Measurements from ENCODE around the gene MBP.

Gene MBP

DNA sequence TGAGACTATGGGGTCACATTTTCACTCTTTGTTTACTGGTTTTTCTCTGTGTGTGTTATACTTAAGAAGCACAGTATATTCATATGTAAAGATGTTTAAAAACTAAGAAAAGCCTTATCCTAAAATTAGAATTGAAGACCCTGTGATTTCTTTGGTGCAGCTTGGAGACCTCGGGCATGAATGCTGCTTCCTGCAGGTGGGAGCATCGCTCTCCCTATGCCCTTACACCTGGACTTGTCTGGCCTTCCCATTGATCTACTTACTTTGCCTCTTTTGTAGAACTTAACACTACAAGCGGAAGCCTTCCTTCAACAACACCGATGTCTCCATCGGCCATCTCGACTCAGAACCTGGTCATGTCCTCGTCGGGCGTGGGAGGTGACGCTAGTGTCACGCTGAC is 195.7 kb downstream of the MBP start:
- H3K36me3 ChIP-seq (ENCODE audit: insufficient read depth) = no peaks in the 10 kb centered on the region
- TF ChIP-seq, protein P1, sequence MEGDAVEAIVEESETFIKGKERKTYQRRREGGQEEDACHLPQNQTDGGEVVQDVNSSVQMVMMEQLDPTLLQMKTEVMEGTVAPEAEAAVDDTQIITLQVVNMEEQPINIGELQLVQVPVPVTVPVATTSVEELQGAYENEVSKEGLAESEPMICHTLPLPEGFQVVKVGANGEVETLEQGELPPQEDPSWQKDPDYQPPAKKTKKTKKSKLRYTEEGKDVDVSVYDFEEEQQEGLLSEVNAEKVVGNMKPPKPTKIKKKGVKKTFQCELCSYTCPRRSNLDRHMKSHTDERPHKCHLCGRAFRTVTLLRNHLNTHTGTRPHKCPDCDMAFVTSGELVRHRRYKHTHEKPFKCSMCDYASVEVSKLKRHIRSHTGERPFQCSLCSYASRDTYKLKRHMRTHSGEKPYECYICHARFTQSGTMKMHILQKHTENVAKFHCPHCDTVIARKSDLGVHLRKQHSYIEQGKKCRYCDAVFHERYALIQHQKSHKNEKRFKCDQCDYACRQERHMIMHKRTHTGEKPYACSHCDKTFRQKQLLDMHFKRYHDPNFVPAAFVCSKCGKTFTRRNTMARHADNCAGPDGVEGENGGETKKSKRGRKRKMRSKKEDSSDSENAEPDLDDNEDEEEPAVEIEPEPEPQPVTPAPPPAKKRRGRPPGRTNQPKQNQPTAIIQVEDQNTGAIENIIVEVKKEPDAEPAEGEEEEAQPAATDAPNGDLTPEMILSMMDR (conservative IDR thresholded peaks at IDR 0.05; ENCODE audit: low read depth, low read length) = no peak
- no peak overlapping the region for H3K4me3 ChIP-seq (IDR thresholded peaks at IDR 0.05; ENCODE audit: insufficient read depth, low read depth, low read length)
- H3K4me1 ChIP-seq (ENCODE audit: low read depth, poor library complexity, severe bottlenecking) = no peaks in the 10 kb centered on the region
- no peaks in the 10 kb centered on the region for H4K20me1 ChIP-seq (ENCODE audit: insufficient read depth)
- no peak overlapping the region for H3K4me2 ChIP-seq
- H3K9ac ChIP-seq = no peak overlapping the region
- H3K27me3 ChIP-seq (ENCODE audit: insufficient read depth, low read depth) = no peaks in the 10 kb centered on the region
- no peaks in the 10 kb centered on the region for H3K79me2 ChIP-seq (ENCODE audit: insufficient read depth, low read depth)
- no peak overlapping the region for H3K27ac ChIP-seq
- H2AFZ ChIP-seq (ENCODE audit: low read depth) = no peak overlapping the region

DNA sequence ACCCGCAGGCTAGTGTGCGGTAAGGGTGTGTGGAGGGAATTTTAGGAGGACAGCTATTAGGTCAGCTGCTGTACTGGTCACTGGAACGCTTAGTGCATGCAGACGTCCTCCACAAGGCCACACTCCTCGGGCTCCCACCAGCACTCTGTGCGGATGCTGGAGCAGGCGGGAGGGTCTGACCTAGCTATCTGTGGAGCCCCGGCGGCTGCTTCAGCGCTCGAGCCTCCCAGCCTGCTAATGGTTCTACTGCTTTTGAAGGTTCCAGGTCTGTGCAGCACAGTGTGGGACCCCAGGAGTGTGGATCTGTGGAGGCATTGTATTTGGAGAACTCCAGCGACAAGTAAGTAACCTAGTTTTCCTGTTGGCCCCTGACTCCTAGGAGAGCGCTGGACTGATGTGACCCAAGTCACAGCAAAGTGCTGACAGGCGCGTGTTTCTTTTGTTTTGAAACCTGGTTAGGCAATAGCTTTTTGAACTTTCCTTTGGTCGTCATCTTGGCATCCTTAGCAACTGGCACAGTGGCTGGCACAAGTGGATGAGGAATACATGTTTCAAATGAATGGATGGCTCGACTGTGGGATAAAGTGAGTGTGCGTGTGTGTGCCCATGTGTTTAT is 196.8 kb downstream of the MBP start:
- Histone ChIP-seq H3K36me3 (ENCODE audit: insufficient read depth) (no peaks in the 10 kb centered on the region), H3K79me2 (ENCODE audit: insufficient read depth, low read depth) (no peaks in the 10 kb centered on the region), H2AFZ (ENCODE audit: low read depth) (no peak overlapping the region), H3K27ac (no peak overlapping the region), H4K20me1 (ENCODE audit: insufficient read depth) (no peaks in the 10 kb centered on the region), H3K27me3 (ENCODE audit: insufficient read depth, low read depth) (no peaks in the 10 kb centered on the region), H3K4me1 (ENCODE audit: low read depth, poor library complexity, severe bottlenecking) (no peaks in the 10 kb centered on the region), H3K4me3 (IDR thresholded peaks at IDR 0.05; ENCODE audit: insufficient read depth, low read depth, low read length) (no peak overlapping the region), H3K9ac (no peak overlapping the region), H3K4me2 (no peak overlapping the region)
- TF ChIP-seq, protein P1 (conservative IDR thresholded peaks at IDR 0.05; ENCODE audit: low read depth, low read length) = no peak

DNA sequence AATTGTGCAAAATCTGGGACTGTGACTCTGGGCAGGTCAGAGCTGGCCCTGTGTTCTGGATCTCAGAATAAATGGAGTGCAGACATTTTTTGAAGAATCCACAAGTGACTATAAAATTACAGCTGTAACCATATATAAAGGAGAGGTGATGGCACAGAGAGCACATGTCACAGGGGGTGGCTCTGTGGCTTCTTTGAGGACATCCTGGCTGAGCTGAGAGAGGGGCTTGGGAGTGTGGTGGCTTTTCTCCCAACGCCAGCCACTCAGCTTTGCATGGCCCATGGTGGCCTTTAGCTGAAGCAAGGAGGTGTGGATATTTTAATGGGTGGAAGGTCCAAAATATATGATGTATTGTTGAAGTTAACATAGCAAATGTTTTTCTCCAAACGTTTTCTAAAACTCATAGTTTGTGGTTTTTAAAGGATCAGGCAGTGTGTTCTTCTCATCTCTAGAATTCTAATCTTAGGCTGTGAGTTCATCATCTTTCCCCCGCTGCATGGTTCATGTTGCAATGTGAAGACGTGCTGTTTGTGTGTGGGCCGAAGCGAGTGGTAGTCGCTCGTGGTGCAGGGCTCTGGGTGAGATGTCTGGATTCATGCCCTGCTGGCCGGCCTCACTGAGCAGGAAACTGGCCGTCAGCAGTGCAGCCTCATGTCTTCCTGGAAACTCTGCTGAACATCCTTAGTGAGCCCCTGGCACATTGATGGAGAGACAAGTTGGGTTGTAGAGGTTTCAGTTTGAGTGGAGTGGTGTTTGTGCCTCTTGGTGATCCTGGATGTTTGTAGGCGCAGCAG is 200.4 kb downstream of the MBP start:
- H2AFZ ChIP-seq (ENCODE audit: low read depth) = no peak overlapping the region
- H3K4me2 ChIP-seq = no peak overlapping the region
- no peaks in the 10 kb centered on the region for H3K4me1 ChIP-seq (ENCODE audit: low read depth, poor library complexity, severe bottlenecking)
- H3K79me2 ChIP-seq (ENCODE audit: insufficient read depth, low read depth) = no peaks in the 10 kb centered on the region
- no peak overlapping the region for H3K27ac ChIP-seq
- no peaks in the 10 kb centered on the region for H3K36me3 ChIP-seq (ENCODE audit: insufficient read depth)
- H4K20me1 ChIP-seq (ENCODE audit: insufficient read depth) = no peaks in the 10 kb centered on the region
- no peak overlapping the region for H3K4me3 ChIP-seq (IDR thresholded peaks at IDR 0.05; ENCODE audit: insufficient read depth, low read depth, low read length)
- TF ChIP-seq, protein P1 (conservative IDR thresholded peaks at IDR 0.05; ENCODE audit: low read depth, low read length) = no peak
- H3K9ac ChIP-seq = no peak overlapping the region
- no peaks in the 10 kb centered on the region for H3K27me3 ChIP-seq (ENCODE audit: insufficient read depth, low read depth)

DNA sequence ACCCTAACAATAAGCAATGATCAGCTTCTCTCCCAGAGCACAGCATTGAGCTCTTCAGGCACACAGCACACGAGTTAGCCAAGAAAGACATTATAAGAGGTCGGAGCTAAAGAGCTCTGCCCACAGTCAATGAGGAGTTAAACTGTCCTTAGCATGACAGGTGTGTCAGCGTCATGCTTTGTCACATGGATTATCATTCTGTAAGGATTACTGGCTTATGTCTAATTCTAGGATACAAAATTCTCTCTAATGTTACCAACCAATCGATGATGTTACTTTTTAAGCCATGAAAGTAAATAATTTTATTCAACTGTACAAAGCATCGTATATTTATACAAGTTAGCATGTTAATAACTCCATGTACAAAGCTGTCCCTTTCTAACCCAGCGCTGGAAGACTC is 201.4 kb downstream of the MBP start:
- H2AFZ ChIP-seq (ENCODE audit: low read depth) = no peak overlapping the region
- TF ChIP-seq, protein P1 (conservative IDR thresholded peaks at IDR 0.05; ENCODE audit: low read depth, low read length) = no peak
- H3K4me3 ChIP-seq (IDR thresholded peaks at IDR 0.05; ENCODE audit: insufficient read depth, low read depth, low read length) = no peak overlapping the region
- H3K9ac ChIP-seq = no peak overlapping the region
- no peak overlapping the region for H3K4me2 ChIP-seq
- no peaks in the 10 kb centered on the region for H3K36me3 ChIP-seq (ENCODE audit: insufficient read depth)
- no peaks in the 10 kb centered on the region for H4K20me1 ChIP-seq (ENCODE audit: insufficient read depth)
- no peak overlapping the region for H3K27ac ChIP-seq
- no peaks in the 10 kb centered on the region for H3K4me1 ChIP-seq (ENCODE audit: low read depth, poor library complexity, severe bottlenecking)
- no peaks in the 10 kb centered on the region for H3K27me3 ChIP-seq (ENCODE audit: insufficient read depth, low read depth)
- no peaks in the 10 kb centered on the region for H3K79me2 ChIP-seq (ENCODE audit: insufficient read depth, low read depth)
